Body of pancreas (tissue), 4 donors: ENCODE measurements around the gene ZC3H12C.

Source experiments
- POLR2A ChIP-seq, 3 donors: fragments of 450-650 bp; IDR thresholded peaks; one replicate each; pipeline ENCODE4 v1.6.1; 2016; ENCODE audit warnings: antibody characterized with exemption in 3 of 3, mild to moderate bottlenecking in 2 of 3
- TF ChIP-seq, protein P1 (sequence below), 7 experiments: fragments of 450-650 bp in 4 of 7; fragments of 200-600 bp in 3 of 7; sonication (generic) in 3 of 7; IDR thresholded peaks; one replicate each; pipeline ENCODE4 v1.5.1; 2016 to 2019; ENCODE audit warnings: antibody characterized with exemption in 7 of 7

DNA sequence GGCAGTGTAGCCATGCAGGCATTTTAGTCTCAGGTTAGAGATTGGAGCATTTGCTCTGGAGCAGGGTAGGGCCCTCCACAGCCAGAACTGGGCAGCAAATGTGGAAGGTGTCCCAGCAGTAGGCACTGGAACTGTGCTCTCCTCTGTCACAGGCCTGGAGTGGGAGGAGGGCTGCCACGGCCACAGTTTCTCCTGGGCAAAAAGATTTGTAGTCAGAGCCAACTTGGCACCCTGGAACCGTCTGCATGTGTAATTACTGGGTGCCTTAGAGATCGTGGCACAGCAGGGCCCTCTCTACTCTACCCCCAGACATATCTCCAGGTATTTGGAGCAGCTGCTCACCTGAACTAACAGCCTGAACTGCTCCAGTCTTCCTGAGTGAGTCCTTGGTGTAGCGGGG is 93.7 kb downstream of the ZC3H12C start:
- TF ChIP-seq, protein P1, sequence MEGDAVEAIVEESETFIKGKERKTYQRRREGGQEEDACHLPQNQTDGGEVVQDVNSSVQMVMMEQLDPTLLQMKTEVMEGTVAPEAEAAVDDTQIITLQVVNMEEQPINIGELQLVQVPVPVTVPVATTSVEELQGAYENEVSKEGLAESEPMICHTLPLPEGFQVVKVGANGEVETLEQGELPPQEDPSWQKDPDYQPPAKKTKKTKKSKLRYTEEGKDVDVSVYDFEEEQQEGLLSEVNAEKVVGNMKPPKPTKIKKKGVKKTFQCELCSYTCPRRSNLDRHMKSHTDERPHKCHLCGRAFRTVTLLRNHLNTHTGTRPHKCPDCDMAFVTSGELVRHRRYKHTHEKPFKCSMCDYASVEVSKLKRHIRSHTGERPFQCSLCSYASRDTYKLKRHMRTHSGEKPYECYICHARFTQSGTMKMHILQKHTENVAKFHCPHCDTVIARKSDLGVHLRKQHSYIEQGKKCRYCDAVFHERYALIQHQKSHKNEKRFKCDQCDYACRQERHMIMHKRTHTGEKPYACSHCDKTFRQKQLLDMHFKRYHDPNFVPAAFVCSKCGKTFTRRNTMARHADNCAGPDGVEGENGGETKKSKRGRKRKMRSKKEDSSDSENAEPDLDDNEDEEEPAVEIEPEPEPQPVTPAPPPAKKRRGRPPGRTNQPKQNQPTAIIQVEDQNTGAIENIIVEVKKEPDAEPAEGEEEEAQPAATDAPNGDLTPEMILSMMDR (IDR thresholded peaks at IDR 0.05) = no peak
- TF ChIP-seq POLR2A (IDR thresholded peaks at IDR 0.05) = no peak
